ENCODE measurements around the gene SLC29A2.

SLC29A2 gene

GRCh38 chr11:66414120-66414934, 42.8 kb upstream of the SLC29A2 start:
- no peak for ATAC-seq
- TF ChIP-seq BACH2 (CRISPR knock-in tag; IDR thresholded peaks at IDR 0.05; ENCODE audit: borderline replicate concordance) = no peak
- no peak for TF ChIP-seq CSDC2 (CRISPR knock-in tag; IDR thresholded peaks at IDR 0.05)
- TF ChIP-seq ZFP3 (CRISPR knock-in tag; IDR thresholded peaks at IDR 0.05) = no peak
- TF ChIP-seq PATZ1 (CRISPR knock-in tag; IDR thresholded peaks at IDR 0.05; ENCODE audit: borderline replicate concordance) = no peak
- no peak for TF ChIP-seq TOX (CRISPR knock-in tag; IDR thresholded peaks at IDR 0.05; ENCODE audit: borderline replicate concordance)
- no peak for TF ChIP-seq PPARA (CRISPR knock-in tag; IDR thresholded peaks at IDR 0.05; ENCODE audit: borderline replicate concordance)

- no peak for ATAC-seq
- no peak for TF ChIP-seq GLIS3 (CRISPR knock-in tag; IDR thresholded peaks at IDR 0.05)
- TF ChIP-seq ZNF565 (CRISPR knock-in tag; conservative IDR thresholded peaks at IDR 0.05; ENCODE audit: low read depth) = no peak
- no peak for TF ChIP-seq OSR1 (CRISPR knock-in tag; IDR thresholded peaks at IDR 0.05)
- no peak for TF ChIP-seq TCF4 (CRISPR knock-in tag; IDR thresholded peaks at IDR 0.05; ENCODE audit: borderline replicate concordance)
- no peak for TF ChIP-seq ZNF8 (CRISPR knock-in tag; IDR thresholded peaks at IDR 0.05)
These were observed 41.6 kb upstream of the SLC29A2 start for GRCh38 chr11:66413167-66413566.

- no peak for TF ChIP-seq ZFP30 (CRISPR knock-in tag; IDR thresholded peaks at IDR 0.05)
- TF ChIP-seq ZNF70 (CRISPR knock-in tag; IDR thresholded peaks at IDR 0.05) = no peak
- no peak for TF ChIP-seq SNAI2 (CRISPR knock-in tag; IDR thresholded peaks at IDR 0.05)
- TF ChIP-seq OSR1 (CRISPR knock-in tag; IDR thresholded peaks at IDR 0.05) = no peak
- TF ChIP-seq RARB (CRISPR knock-in tag; IDR thresholded peaks at IDR 0.05) = no peak
- TF ChIP-seq ZC3H10 (CRISPR knock-in tag; IDR thresholded peaks at IDR 0.05) = no peak
- no peak for TF ChIP-seq ZFP3 (CRISPR knock-in tag; IDR thresholded peaks at IDR 0.05)
- TF ChIP-seq CSDC2 (CRISPR knock-in tag; IDR thresholded peaks at IDR 0.05) = no peak
- TF ChIP-seq CSRNP3 (CRISPR knock-in tag; IDR thresholded peaks at IDR 0.05) = no peak
- TF ChIP-seq BACH2 (CRISPR knock-in tag; IDR thresholded peaks at IDR 0.05; ENCODE audit: borderline replicate concordance) = no peak
- no peak for TF ChIP-seq TCF4 (CRISPR knock-in tag; IDR thresholded peaks at IDR 0.05; ENCODE audit: borderline replicate concordance)
- no peak for TF ChIP-seq PPARA (CRISPR knock-in tag; IDR thresholded peaks at IDR 0.05; ENCODE audit: borderline replicate concordance)
- no peak for TF ChIP-seq TSHZ2 (CRISPR knock-in tag; IDR thresholded peaks at IDR 0.05)
- TF ChIP-seq PATZ1 (CRISPR knock-in tag; IDR thresholded peaks at IDR 0.05; ENCODE audit: borderline replicate concordance) = no peak
- no peak for TF ChIP-seq POU6F1 (CRISPR knock-in tag; IDR thresholded peaks at IDR 0.05; ENCODE audit: borderline replicate concordance, low read depth)
- TF ChIP-seq GLIS3 (CRISPR knock-in tag; IDR thresholded peaks at IDR 0.05) = no peak
- no peak for TF ChIP-seq TOX (CRISPR knock-in tag; IDR thresholded peaks at IDR 0.05; ENCODE audit: borderline replicate concordance)
These were observed 40.5 kb upstream of the SLC29A2 start for GRCh38 chr11:66412110-66412509.

More at GRCh38 chr11:66412110-66412509, 40.5 kb upstream of the SLC29A2 start:
- no peak for ATAC-seq
